Testis (tissue), 3 donors: ENCODE results near the gene SHFL. TPM values are rescaled to one million over a fixed set of nuclear protein-coding genes. Genes with fewer than 3 reads are reported as not detected.

Experiments
- DNase-seq: peaks from one replicate; pipeline ENCODE4 v3.0.0-alpha.2; 2019
- H3K27ac ChIP-seq, 2 donors: fragments of 200-600 bp; sonication (generic); one replicate each; pipeline ENCODE4 v1.5.1; 2019
- H3K27me3 ChIP-seq: fragments of 200-600 bp; sonication (generic); one replicate; pipeline ENCODE4 v1.5.1; 2019
- H3K36me3 ChIP-seq: fragments of 200-600 bp; sonication (generic); one replicate; pipeline ENCODE4 v1.5.1; 2017; ENCODE audit warnings: low read depth; ENCODE audit errors: missing control alignments
- H3K4me1 ChIP-seq: fragments of 200-600 bp; sonication (generic); one replicate; pipeline ENCODE4 v1.5.1; 2019
- H3K4me3 ChIP-seq, 2 donors: fragments of 200-600 bp; sonication (generic); one replicate each; pipeline ENCODE4 v1.5.1; 2017 to 2019
- H3K9me3 ChIP-seq: fragments of 200-600 bp; sonication (generic); one replicate; pipeline ENCODE4 v1.5.1; 2017
- POLR2A ChIP-seq: fragments of 450-650 bp; IDR thresholded peaks from one replicate; pipeline ENCODE4 v1.6.1; 2017; ENCODE audit warnings: antibody characterized with exemption, mild to moderate bottlenecking, moderate library complexity
- WGBS, 2 donors: methylation state at CpG; one replicate each; pipeline ENCODE4 v1.1.5; 2018; 5-methylcytosine and 5-hydroxymethylcytosine counted together
- intact Hi-C: fragments of 100-400 bp; cut with DNase I; formaldehyde crosslinking; loops from one replicate; pipeline ENCODE4 v1.15.1; 2023; ENCODE audit warnings: low total_unique reads
- polyA plus RNA-seq: library from polyadenylated mRNA; stranded (reverse); fragments of 350-450 nt; fragmentation: Illumina TruSeq; extraction: RNeasy Lipid Tissue Mini Kit (QIAGEN cat#74804); gene quantifications from one replicate; pipeline ENCODE4 v1.2.3, GENCODE V29; 2014; ENCODE audit warnings: low read depth, low replicate concordance; ENCODE audit not compliant: insufficient read depth
- total RNA-seq, 2 donors: library from RNA; depleted of rRNA; stranded (reverse); fragments of >200 nt; gene quantifications; one replicate each; pipeline ENCODE4 v1.2.3, GENCODE V29; 2016
- TF ChIP-seq, protein P1 (sequence below), 3 experiments: fragments of 450-650 bp in 2 of 3; fragments of 200-600 bp in 1 of 3; sonication (generic) in 1 of 3; IDR thresholded peaks; one replicate each; pipeline ENCODE4 v1.5.1; 2016 to 2019; ENCODE audit warnings: antibody characterized with exemption in 3 of 3, mild to moderate bottlenecking in 2 of 3, moderate library complexity in 1 of 3

Gene SHFL
- total and polyA plus RNA-seq, 3 donors from 2014 or later: 18.7 to 25.8 (median 20.4) TPM

DNA sequence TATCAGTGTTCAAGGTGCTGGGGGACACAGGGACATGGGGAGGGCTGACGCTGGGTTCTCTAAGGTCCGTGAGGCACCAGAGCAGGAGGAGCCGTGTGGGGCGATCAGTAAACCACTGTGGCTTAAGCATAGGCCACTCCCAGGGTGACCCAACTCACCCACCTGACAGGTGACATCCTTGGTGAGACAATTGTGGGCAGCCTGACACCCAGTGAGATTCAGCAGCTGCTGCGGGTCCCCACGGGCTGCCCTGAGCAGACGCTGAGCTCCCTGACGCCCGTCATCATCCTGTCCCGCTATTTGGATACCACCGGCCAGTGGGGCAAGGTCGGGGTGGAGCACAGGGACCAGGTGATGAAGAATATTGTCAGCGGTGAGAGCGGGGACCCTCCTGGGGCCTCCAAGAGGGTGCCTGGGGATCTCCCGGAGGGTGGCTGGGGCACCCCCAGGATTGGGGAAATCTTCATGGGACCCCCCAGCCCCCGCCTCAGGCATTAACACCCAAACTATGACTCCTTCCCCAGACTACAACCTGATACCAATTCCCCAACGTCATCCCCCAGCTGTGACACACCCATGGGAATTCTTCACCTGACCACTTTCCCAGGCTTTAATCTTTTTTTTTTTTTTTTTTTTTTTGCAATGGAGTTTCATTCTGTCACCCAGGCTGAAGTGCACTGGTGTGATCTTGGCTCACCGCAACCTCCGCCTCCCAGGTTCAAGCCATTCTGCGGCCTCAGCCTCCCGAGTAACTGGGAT is 33.3 kb upstream of the SHFL start:
- Histone ChIP-seq H3K27me3 (no peaks in the 10 kb centered on the region), H3K36me3 (no peaks in the 10 kb centered on the region), H3K4me3 (no peak overlapping the region), H3K27ac (no peak overlapping the region), H3K4me1 (no peaks in the 10 kb centered on the region), H3K9me3 (no peaks in the 10 kb centered on the region)
- intact Hi-C loops: no loop called here
- WGBS, 2 donors: 78 to 83% methylated on average over 19 to 21 of the region's 21 CpGs
- no peak for TF ChIP-seq POLR2A
- TF ChIP-seq, protein P1, sequence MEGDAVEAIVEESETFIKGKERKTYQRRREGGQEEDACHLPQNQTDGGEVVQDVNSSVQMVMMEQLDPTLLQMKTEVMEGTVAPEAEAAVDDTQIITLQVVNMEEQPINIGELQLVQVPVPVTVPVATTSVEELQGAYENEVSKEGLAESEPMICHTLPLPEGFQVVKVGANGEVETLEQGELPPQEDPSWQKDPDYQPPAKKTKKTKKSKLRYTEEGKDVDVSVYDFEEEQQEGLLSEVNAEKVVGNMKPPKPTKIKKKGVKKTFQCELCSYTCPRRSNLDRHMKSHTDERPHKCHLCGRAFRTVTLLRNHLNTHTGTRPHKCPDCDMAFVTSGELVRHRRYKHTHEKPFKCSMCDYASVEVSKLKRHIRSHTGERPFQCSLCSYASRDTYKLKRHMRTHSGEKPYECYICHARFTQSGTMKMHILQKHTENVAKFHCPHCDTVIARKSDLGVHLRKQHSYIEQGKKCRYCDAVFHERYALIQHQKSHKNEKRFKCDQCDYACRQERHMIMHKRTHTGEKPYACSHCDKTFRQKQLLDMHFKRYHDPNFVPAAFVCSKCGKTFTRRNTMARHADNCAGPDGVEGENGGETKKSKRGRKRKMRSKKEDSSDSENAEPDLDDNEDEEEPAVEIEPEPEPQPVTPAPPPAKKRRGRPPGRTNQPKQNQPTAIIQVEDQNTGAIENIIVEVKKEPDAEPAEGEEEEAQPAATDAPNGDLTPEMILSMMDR (IDR thresholded peaks at IDR 0.05): no peak
- no peak for DNase-seq

DNA sequence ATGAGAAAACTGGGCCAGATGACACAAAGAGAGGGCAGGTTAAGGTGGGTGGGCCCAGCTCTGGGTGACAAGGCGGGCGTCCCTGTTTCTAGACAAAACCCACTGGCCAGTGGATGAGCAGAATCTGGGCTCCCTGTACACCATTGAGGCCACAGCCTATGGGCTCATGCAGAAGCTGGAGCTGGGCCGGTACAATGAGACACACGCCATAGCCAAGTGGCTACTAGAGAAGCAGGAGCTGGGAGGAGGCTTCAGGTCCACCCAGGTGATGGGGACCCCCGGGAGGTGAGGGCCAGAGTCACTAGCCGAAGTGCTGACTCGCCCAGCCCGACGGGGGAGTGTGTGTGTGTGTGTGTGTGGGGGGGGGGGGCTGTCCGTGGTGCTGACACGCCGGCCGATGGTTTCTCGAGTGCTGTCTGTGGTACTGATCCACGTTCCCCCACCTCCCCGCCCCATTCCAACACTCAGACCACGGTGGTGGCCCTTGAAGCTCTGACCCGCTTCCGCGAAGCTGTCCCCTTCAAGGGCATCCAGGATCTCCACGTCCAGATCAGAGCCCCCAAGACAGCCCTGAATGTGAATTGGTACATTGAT is 24.3 kb upstream of the SHFL start:
- Histone ChIP-seq H3K4me3 (no peak overlapping the region), H3K36me3 (no peaks in the 10 kb centered on the region), H3K9me3 (no peaks in the 10 kb centered on the region), H3K27ac (no peak overlapping the region), H3K27me3 (no peaks in the 10 kb centered on the region), H3K4me1 (no peaks in the 10 kb centered on the region)
- no peak for TF ChIP-seq POLR2A
- TF ChIP-seq, protein P1 (IDR thresholded peaks at IDR 0.05): no peak
- intact Hi-C loops: no loop called here
- 27 to 44% methylated on average over 10 to 21 of the region's 21 CpGs for WGBS, 2 donors
- no peak for DNase-seq

DNA sequence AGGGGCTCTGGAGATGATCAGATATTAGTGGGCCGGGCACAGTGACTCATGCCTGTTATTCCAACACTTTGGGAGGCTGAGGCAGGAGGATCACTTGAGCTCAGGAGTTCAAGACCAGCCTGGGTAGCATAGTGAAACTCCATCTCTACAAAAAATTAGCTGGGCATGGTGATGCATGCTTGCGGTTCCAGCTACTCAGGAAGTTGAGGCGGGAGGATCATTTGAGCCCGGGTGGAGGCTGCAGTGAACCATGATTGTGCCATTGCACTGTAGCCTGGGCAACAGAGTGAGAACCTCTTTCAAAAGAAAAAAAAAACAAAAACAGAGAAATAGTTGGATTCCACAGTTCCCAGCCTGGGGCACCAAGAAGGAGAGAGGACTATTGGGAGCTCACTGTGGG is 17.9 kb upstream of the SHFL start:
- Histone ChIP-seq H3K4me1 (no peaks in the 10 kb centered on the region), H3K36me3 (no peaks in the 10 kb centered on the region), H3K27ac (no peak overlapping the region), H3K27me3 (no peaks in the 10 kb centered on the region), H3K4me3 (no peak overlapping the region), H3K9me3 (no peaks in the 10 kb centered on the region)
- no peak for DNase-seq
- intact Hi-C loops: no loop called here
- TF ChIP-seq, protein P1 (IDR thresholded peaks at IDR 0.05): no peak
- TF ChIP-seq POLR2A: no peak
- WGBS, 2 donors: 72 to 80% methylated on average over 3 to 4 of the region's 4 CpGs

- 80 to 83% methylated on average over 6 of the region's 6 CpGs for WGBS, 2 donors
- TF ChIP-seq, protein P1 (IDR thresholded peaks at IDR 0.05): no peak
- no peak for TF ChIP-seq POLR2A
- H3K36me3 ChIP-seq: no peaks in the 10 kb centered on the region
- intact Hi-C loops: no loop called here
- no peaks in the 10 kb centered on the region for H3K4me1 ChIP-seq
- DNase-seq: no peak
- H3K4me3 ChIP-seq: no peak overlapping the region
- H3K9me3 ChIP-seq: no peaks in the 10 kb centered on the region
- no peaks in the 10 kb centered on the region for H3K27me3 ChIP-seq
- H3K27ac ChIP-seq: no peak overlapping the region
These were observed 17.1 kb upstream of the SHFL start for GRCh38 chr19:10069046-10069445.
